PFSK-1 (cell line): ENCODE results near the gene FREM1.

Source experiments
- FOXP2 ChIP-seq: optimal IDR thresholded peaks from 2 replicates; pipeline ENCODE3; 2011; ENCODE audit warnings: borderline replicate concordance, control low read depth, inconsistent platforms; ENCODE audit not compliant: insufficient read depth; ENCODE audit errors: extremely low read length, extremely low read depth
- POLR2AphosphoS5 ChIP-seq: IDR thresholded peaks from 2 replicates; pipeline ENCODE4 v1.6.1; 2012; ENCODE audit warnings: low read depth, mild to moderate bottlenecking, control low read depth, low read length, moderate library complexity
- SIN3A ChIP-seq: IDR thresholded peaks from 2 replicates; pipeline ENCODE4 v1.6.1; 2012; ENCODE audit warnings: mild to moderate bottlenecking, low read length, moderate library complexity, borderline replicate concordance; ENCODE audit not compliant: insufficient read depth
- TAF1 ChIP-seq: IDR thresholded peaks from 2 replicates; pipeline ENCODE4 v1.6.1; 2012; ENCODE audit warnings: low read length, control low read depth, borderline replicate concordance; ENCODE audit not compliant: insufficient read depth
- TF ChIP-seq, protein P1 (sequence below), 2 experiments: IDR thresholded peaks; 2 replicates each; pipeline versions ENCODE4 v1.6.1 to v1.8.0; 2011 to 2012; ENCODE audit warnings: low read depth in 2 of 2, low read length in 2 of 2, control low read depth in 1 of 2, inconsistent platforms in 1 of 2, mild to moderate bottlenecking in 1 of 2, moderate library complexity in 1 of 2; ENCODE audit not compliant: insufficient read depth in 1 of 2

FREM1 gene

DNA sequence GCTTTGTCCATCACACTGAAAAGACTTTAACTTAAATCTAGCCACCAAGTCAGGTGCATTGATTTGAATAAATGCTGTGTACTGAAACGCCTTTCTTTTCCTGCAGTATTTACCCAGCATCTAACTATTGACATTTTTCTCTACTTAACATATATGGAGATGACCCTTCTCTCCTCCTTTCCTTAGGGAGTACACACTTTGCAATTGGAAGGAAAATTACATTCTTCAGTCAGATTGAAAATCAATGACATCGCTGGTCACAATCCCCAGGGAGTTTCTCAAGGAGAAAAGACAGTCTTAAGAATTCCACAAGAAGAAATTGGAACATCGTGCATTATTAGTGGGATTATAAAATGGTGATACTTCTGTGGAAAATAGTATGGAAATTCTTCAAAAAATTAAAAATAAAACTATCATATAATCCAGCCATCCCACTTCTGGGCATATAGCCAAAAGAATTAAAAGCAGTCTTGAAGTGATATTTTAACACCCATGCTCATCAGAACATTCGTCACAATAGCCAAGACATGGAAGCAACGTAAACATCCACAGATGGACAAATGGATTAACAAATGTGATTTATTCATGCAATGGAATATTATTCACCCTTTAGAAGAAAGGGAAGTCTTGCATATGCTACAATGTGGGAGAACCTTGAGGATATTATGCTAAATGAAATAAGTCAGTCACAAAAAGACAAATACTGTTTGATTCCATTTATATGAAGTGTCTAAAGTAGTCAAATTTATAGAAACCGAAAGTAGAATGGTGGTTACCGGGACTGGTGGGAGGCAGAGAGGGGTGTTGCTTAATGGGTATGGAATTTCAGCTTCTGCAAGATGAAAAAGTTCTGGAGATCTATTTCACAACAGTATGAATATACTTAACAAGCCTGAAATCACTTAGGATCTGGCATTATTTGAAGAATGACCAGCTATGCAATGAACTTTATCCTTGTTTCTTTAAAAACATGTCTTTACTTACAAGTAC is 14.3 kb upstream of the FREM1 start:
- TF ChIP-seq TAF1 (no peak), SIN3A (no peak), POLR2AphosphoS5 (no peak), FOXP2 (no peak)
- TF ChIP-seq, protein P1, sequence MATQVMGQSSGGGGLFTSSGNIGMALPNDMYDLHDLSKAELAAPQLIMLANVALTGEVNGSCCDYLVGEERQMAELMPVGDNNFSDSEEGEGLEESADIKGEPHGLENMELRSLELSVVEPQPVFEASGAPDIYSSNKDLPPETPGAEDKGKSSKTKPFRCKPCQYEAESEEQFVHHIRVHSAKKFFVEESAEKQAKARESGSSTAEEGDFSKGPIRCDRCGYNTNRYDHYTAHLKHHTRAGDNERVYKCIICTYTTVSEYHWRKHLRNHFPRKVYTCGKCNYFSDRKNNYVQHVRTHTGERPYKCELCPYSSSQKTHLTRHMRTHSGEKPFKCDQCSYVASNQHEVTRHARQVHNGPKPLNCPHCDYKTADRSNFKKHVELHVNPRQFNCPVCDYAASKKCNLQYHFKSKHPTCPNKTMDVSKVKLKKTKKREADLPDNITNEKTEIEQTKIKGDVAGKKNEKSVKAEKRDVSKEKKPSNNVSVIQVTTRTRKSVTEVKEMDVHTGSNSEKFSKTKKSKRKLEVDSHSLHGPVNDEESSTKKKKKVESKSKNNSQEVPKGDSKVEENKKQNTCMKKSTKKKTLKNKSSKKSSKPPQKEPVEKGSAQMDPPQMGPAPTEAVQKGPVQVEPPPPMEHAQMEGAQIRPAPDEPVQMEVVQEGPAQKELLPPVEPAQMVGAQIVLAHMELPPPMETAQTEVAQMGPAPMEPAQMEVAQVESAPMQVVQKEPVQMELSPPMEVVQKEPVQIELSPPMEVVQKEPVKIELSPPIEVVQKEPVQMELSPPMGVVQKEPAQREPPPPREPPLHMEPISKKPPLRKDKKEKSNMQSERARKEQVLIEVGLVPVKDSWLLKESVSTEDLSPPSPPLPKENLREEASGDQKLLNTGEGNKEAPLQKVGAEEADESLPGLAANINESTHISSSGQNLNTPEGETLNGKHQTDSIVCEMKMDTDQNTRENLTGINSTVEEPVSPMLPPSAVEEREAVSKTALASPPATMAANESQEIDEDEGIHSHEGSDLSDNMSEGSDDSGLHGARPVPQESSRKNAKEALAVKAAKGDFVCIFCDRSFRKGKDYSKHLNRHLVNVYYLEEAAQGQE (IDR thresholded peaks at IDR 0.05; ENCODE audit: insufficient read depth in 1 of 2, low read depth in 2 of 2, low read length in 2 of 2): no peak

DNA sequence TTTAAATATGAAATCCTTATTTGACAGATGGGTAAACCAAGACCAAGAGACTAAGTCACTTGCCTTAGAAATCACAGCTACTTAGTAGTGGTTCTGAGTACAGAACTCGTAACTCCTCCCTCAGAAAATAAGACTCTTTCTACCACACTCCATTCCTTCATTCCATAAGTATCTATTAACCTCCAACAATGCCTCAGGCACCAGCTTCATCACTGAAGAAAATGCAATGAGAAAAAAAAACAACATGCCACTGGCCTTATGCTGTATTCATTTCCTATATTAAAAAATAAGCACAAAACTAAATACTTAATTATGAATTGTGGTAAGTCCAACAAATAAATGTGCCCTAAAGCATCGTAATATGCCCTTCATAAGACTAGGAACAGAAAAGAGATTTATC is 13.5 kb upstream of the FREM1 start:
- TF ChIP-seq, protein P1 (IDR thresholded peaks at IDR 0.05; ENCODE audit: insufficient read depth in 1 of 2, low read depth in 2 of 2, low read length in 2 of 2): no peak

- TF ChIP-seq, protein P1 (IDR thresholded peaks at IDR 0.05; ENCODE audit: insufficient read depth in 1 of 2, low read depth in 2 of 2, low read length in 2 of 2): no peak
- TF ChIP-seq POLR2AphosphoS5: no peak
- TF ChIP-seq TAF1: no peak
- no peak for TF ChIP-seq FOXP2
- TF ChIP-seq SIN3A: no peak
These were observed 3.1 kb upstream of the FREM1 start for GRCh38 chr9:14913366-14913765.

DNA sequence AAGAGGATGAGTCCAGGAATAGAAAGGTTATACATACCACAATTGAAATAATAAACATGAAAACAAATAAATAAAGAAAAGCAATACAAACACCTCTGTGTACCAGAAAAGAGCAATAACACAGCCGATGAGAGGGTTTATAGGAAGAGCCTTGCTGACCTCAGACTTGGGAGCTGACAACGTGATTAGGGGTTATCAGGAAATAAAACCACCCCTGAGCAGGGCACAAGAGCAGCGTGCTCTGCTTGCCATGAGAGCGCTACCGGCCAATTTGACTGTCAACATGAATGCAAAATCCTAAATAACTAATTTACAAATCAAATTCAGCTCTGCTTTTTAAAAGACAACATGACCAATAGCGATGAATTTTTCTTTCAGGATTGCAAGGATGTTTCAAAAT is 2.6 kb upstream of the FREM1 start:
- TF ChIP-seq TAF1: no peak
- TF ChIP-seq FOXP2: no peak
- TF ChIP-seq SIN3A: no peak
- no peak for TF ChIP-seq POLR2AphosphoS5
- TF ChIP-seq, protein P1 (IDR thresholded peaks at IDR 0.05; ENCODE audit: insufficient read depth in 1 of 2, low read depth in 2 of 2, low read length in 2 of 2): no peak

GRCh38 chr9:14911046-14911445 is 818 bp upstream of the FREM1 start:
- TF ChIP-seq FOXP2 (no peak), POLR2AphosphoS5 (no peak), TAF1 (no peak), SIN3A (no peak)
- TF ChIP-seq, protein P1 (IDR thresholded peaks at IDR 0.05; ENCODE audit: insufficient read depth in 1 of 2, low read depth in 2 of 2, low read length in 2 of 2): no peak
